PC-9 (cell line): Measurements from ENCODE around the gene SRGAP1. TPM values are rescaled to one million over a fixed set of nuclear protein-coding genes. Genes with fewer than 3 reads are reported as not detected.
A peak's percentile ranks its signal among the peaks of the same experiment; 100 is the strongest.

Experiments used
- BruUV-seq: library from RNA; stranded (reverse); fragments of 400-500 nt; replicated peaks from 2 replicates; lab custom pipeline; 2021; lab: Mats Ljungman, UMichigan
- CTCF ChIA-PET: fragments of 300-600 bp; sonication (Branson Sonifier 250); formaldehyde crosslinking; loops from one replicate; lab custom pipeline; 2022; ENCODE audit warnings: antibody characterized with exemption; lab: Charles Lee
- POLR2A ChIA-PET: fragments of 300-600 bp; sonication (Branson Sonifier 250); formaldehyde crosslinking; loops from one replicate; lab custom pipeline; 2022; ENCODE audit warnings: antibody characterized with exemption; ENCODE audit not compliant: unreplicated experiment; lab: Charles Lee
- DNase-seq, 2 experiments: peaks; one replicate each; pipeline versions ENCODE4 v3.0.0 to v3.0.0-alpha.2; 2015 to 2022; ENCODE audit warnings: mixed read lengths in 1 of 2
- H2AFZ ChIP-seq: fragments of 200-600 bp; sonication (generic); 2 replicates; pipeline ENCODE4 v1.8.1; 2017; ENCODE audit warnings: antibody characterized with exemption
- H3F3A ChIP-seq: fragments of 200-600 bp; sonication (generic); 2 replicates; pipeline ENCODE4 v1.8.1; 2017; ENCODE audit warnings: antibody characterized with exemption, mild to moderate bottlenecking, low read depth; ENCODE audit not compliant: insufficient read depth
- H3K27ac ChIP-seq: fragments of 200-600 bp; sonication (generic); 2 replicates; pipeline ENCODE4 v1.6.1; 2016; ENCODE audit warnings: mixed run types
- H3K27me3 ChIP-seq: fragments of 200-600 bp; sonication (generic); 2 replicates; pipeline ENCODE4 v1.6.1; 2016; ENCODE audit warnings: low read depth, mixed run types; ENCODE audit not compliant: insufficient read depth
- H3K36me3 ChIP-seq: fragments of 200-600 bp; sonication (generic); 2 replicates; pipeline ENCODE4 v1.6.1; 2016; ENCODE audit warnings: low read depth, mixed run types
- H3K4me1 ChIP-seq: fragments of 200-600 bp; sonication (generic); replicated peaks from 2 replicates; pipeline ENCODE4 v1.6.1; 2016; ENCODE audit warnings: mixed run types; ENCODE audit not compliant: insufficient read depth
- H3K4me2 ChIP-seq: fragments of 200-600 bp; sonication (generic); 2 replicates; pipeline ENCODE4 v1.6.1; 2017; ENCODE audit warnings: mixed run types
- H3K4me3 ChIP-seq: fragments of 200-600 bp; sonication (generic); 2 replicates; pipeline ENCODE4 v1.6.1; 2016; ENCODE audit warnings: mixed run types
- H3K79me2 ChIP-seq: fragments of 200-600 bp; sonication (generic); 2 replicates; pipeline ENCODE4 v1.6.1; 2017; ENCODE audit warnings: low read depth, mixed run types
- H3K9me2 ChIP-seq: fragments of 200-600 bp; sonication (generic); 2 replicates; pipeline ENCODE4 v1.8.1; 2017; ENCODE audit warnings: mild to moderate bottlenecking; ENCODE audit not compliant: insufficient read depth
- H3K9me3 ChIP-seq: fragments of 200-600 bp; sonication (generic); 2 replicates; pipeline ENCODE4 v1.8.1; 2016; ENCODE audit warnings: low read depth; ENCODE audit not compliant: insufficient read depth
- H4K20me1 ChIP-seq: fragments of 200-600 bp; sonication (generic); 2 replicates; pipeline ENCODE4 v1.8.1; 2017; ENCODE audit not compliant: insufficient read depth
- EZH2 ChIP-seq: fragments of 200-600 bp; sonication (generic); IDR thresholded peaks from 2 replicates; pipeline ENCODE4 v1.8.0; 2017; ENCODE audit warnings: antibody characterized with exemption, low read depth
- intact Hi-C: fragments of 100-400 bp; cut with micrococcal nuclease; formaldehyde crosslinking; loops from one replicate; pipeline ENCODE4 v1.10.0; 2022; ENCODE audit not compliant: unreplicated experiment
- total RNA-seq: library from RNA; stranded (reverse); gene quantifications from 2 replicates; pipeline ENCODE4 v1.2.3, GENCODE V29; 2021
- TF ChIP-seq, protein P1 (sequence below): fragments of 200-600 bp; sonication (generic); conservative IDR thresholded peaks from 2 replicates; pipeline ENCODE4 v1.6.1; 2017; ENCODE audit warnings: mixed run types, antibody characterized with exemption, mild to moderate bottlenecking, moderate library complexity

The SRGAP1 gene
- total RNA-seq, 1 experiment from 2014 or later: 24.5 TPM

DNA sequence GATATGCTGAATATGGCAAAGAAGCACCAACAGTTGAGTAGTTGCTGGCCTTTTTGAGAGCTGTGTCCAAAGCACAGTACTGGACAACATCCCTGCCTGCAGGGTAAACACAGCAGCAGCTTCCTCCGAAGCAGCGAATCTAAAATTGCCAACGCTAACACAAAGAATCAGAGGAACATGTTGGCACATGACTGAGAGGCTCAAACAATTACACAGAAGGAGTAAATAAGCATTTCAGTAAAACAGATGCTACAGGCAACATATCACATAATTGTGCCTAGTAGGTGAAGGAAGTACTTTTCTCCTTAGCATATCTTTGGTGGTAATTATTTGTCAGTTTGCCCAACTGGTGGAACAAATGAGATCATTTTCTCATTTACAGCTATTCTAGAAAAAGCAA lies 325.5 kb downstream of the SRGAP1 start:
- no peak overlapping the region for H2AFZ ChIP-seq

DNA sequence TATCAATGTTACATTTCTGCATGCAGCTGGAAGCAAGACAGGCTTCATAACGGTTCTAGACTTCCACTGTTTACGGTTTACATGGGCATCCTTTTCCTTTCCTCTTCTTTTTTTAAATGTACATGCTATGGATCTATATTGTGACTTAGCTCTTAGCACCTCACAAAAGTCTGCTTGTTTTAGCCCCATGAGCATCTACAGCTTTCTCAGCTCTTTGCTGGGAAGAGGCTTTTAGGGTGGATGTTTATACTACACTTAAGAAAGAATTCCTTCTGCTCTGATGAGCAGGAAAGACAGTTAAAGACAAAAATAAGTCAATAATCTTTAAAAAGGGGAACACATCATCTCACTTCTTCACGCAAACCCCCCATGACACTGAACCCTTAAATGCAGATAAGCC lies 326.2 kb downstream of the SRGAP1 start:
- CTCF ChIA-PET: interaction anchor here (1.2 kb wide), 1 partner anchor 11 kb away, joined by 3 read pairs; no protein-coding TSS in a partner anchor

More for the DNA sequence above, 325.5 kb downstream of the SRGAP1 start:
- H3K9me2 ChIP-seq: no peaks in the 10 kb centered on the region
- no TSS peak for BruUV-seq
- H3K4me3 ChIP-seq: no peak overlapping the region
- H3K36me3 ChIP-seq: no peaks in the 10 kb centered on the region
- TF ChIP-seq EZH2: no peak
- TF ChIP-seq, protein P1, sequence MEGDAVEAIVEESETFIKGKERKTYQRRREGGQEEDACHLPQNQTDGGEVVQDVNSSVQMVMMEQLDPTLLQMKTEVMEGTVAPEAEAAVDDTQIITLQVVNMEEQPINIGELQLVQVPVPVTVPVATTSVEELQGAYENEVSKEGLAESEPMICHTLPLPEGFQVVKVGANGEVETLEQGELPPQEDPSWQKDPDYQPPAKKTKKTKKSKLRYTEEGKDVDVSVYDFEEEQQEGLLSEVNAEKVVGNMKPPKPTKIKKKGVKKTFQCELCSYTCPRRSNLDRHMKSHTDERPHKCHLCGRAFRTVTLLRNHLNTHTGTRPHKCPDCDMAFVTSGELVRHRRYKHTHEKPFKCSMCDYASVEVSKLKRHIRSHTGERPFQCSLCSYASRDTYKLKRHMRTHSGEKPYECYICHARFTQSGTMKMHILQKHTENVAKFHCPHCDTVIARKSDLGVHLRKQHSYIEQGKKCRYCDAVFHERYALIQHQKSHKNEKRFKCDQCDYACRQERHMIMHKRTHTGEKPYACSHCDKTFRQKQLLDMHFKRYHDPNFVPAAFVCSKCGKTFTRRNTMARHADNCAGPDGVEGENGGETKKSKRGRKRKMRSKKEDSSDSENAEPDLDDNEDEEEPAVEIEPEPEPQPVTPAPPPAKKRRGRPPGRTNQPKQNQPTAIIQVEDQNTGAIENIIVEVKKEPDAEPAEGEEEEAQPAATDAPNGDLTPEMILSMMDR: no peak
- H3F3A ChIP-seq: peaks cover 14% of the 10 kb centered on the region
- no peaks in the 10 kb centered on the region for H3K27me3 ChIP-seq
- ChIA-PET CTCF (interaction anchor here (1.2 kb wide), 1 partner anchor 11 kb away, joined by 3 read pairs; no protein-coding TSS in a partner anchor), POLR2A (no interaction called here)
- H3K4me1 ChIP-seq: peaks cover 35% of the 10 kb centered on the region
- intact Hi-C loops: no loop called here
- no peak overlapping the region for H3K4me2 ChIP-seq
- H3K9me3 ChIP-seq: 0 out of 2 replicates have a peak, but pooled peaks cover 3% of the 10 kb centered on the region
- no peaks in the 10 kb centered on the region for H4K20me1 ChIP-seq
- no peak overlapping the region for H3K27ac ChIP-seq
- DNase-seq: no peak
- H3K79me2 ChIP-seq: no peaks in the 10 kb centered on the region

DNA sequence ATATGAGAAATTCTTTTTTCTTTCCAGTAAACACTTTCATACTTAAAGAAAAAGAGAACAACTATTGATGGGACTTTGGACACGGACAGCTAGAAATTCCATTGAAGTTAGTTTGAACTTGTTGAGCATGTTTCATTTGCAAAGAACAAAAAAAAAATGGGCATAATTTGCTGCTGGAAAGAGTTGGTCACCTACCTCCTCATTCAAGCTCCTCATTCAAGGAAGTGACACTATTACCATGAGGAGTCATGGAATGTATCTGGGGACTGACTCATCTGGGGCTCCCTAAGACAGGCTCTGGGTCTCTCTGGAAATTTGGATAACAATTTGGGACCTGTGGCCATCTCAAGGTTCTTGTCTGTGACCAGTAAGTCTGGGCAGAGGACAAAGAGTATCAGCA lies 327.2 kb downstream of the SRGAP1 start:
- H3K4me2 ChIP-seq: peak overlapping the region; percentile 53
- CTCF ChIA-PET: no interaction called here
- BruUV-seq: no TSS peak
- peaks cover 11% of the 10 kb centered on the region for H3F3A ChIP-seq
- peaks cover 34% of the 10 kb centered on the region for H3K4me1 ChIP-seq
- TF ChIP-seq, protein P1: no peak
- no peak for TF ChIP-seq EZH2
- H3K27ac ChIP-seq: peak overlapping the region; percentile 61
- H3K4me3 ChIP-seq: no peak overlapping the region
- POLR2A ChIA-PET: interaction anchor here (0.6 to 0.7 kb wide), 2 partner anchors 72 to 229 kb away, joined by 3 to 5 read pairs; no protein-coding TSS in a partner anchor
- no peak overlapping the region for H2AFZ ChIP-seq
- H3K27me3 ChIP-seq: no peaks in the 10 kb centered on the region
- intact Hi-C loops: no loop called here
- peak; percentile 20 to 89 for DNase-seq
- 0 out of 2 replicates have a peak, but pooled peaks cover 3% of the 10 kb centered on the region for H3K9me3 ChIP-seq
- H3K9me2 ChIP-seq: no peaks in the 10 kb centered on the region
- H3K79me2 ChIP-seq: no peaks in the 10 kb centered on the region
- no peaks in the 10 kb centered on the region for H3K36me3 ChIP-seq
- no peaks in the 10 kb centered on the region for H4K20me1 ChIP-seq

More for the DNA sequence above, 326.2 kb downstream of the SRGAP1 start:
- Histone ChIP-seq H3K27ac (peak overlapping the region; percentile 61), H3K4me3 (no peak overlapping the region), H3K36me3 (no peaks in the 10 kb centered on the region), H3K79me2 (no peaks in the 10 kb centered on the region), H3K9me3 (0 out of 2 replicates have a peak, but pooled peaks cover 3% of the 10 kb centered on the region), H3K9me2 (no peaks in the 10 kb centered on the region), H3F3A (peaks cover 14% of the 10 kb centered on the region), H3K4me1 (peaks cover 35% of the 10 kb centered on the region), H3K27me3 (no peaks in the 10 kb centered on the region), H3K4me2 (no peak overlapping the region), H2AFZ (no peak overlapping the region), H4K20me1 (no peaks in the 10 kb centered on the region)
- intact Hi-C loops: no loop called here
- no TSS peak for BruUV-seq
- POLR2A ChIA-PET: no interaction called here
- no peak for TF ChIP-seq EZH2
- TF ChIP-seq, protein P1: no peak
- no peak for DNase-seq
